GM12878 (cell line): ENCODE data around the gene CDKL1. TPM values are rescaled to one million over a fixed set of nuclear protein-coding genes. Genes with fewer than 3 reads are reported as not detected.
"Not testable (repeated sequence)": the region's sequence is repeated elsewhere in the genome, so short reads cannot be mapped to it uniquely, and the experiment has no call there.

Experiments
- ATAC-seq: fragments of 200-7000 bp; cut with Tn5 transposase; 3 replicates; pipeline ENCODE4 v1.9.1; 2020; ENCODE audit warnings: mild to moderate bottlenecking, moderate library complexity
- BruUV-seq: library from RNA; stranded (reverse); fragments of 400-500 nt; replicated peaks from 2 replicates; lab custom pipeline; 2021; lab: Mats Ljungman, UMichigan
- CTCF ChIA-PET: fragments of 300-600 bp; sonication (Branson Sonifier 250); formaldehyde crosslinking; extraction: SDS; loops from one replicate; lab custom pipeline; 2021; ENCODE audit warnings: inconsistent platforms; lab: Yijun Ruan, JAX
- POLR2A ChIA-PET: fragments of 350-600 bp; formaldehyde crosslinking; extraction: SDS; loops from one replicate; lab custom pipeline; 2021; ENCODE audit warnings: inconsistent platforms; lab: Charles Lee
- RAD21 ChIA-PET: fragments of 300-600 bp; sonication (Branson Sonifier 250); formaldehyde crosslinking; loops from one replicate; lab custom pipeline; 2023; ENCODE audit warnings: antibody characterized with exemption; ENCODE audit not compliant: unreplicated experiment; lab: Charles Lee
- SMC1A ChIA-PET: fragments of 300-600 bp; sonication (Branson Sonifier 250); formaldehyde crosslinking; loops from one replicate; lab custom pipeline; 2023; ENCODE audit not compliant: unreplicated experiment, uncharacterized antibody; lab: Charles Lee
- DNase-seq: peaks from one replicate; pipeline ENCODE4 v3.0.0-alpha.2; 2011; ENCODE audit warnings: low read depth, low spot score
- FAIRE-seq: peaks from 3 replicates; lab custom pipeline; 2011; peaks lifted over from hg19 to GRCh38; lab: Jason Lieb, UNC
- H2AFZ ChIP-seq: 2 replicates; pipeline ENCODE4 v1.6.0; 2011; ENCODE audit warnings: low read depth, low read length, control low read depth; ENCODE audit not compliant: control insufficient read depth
- H3K27ac ChIP-seq: 2 replicates; pipeline ENCODE4 v1.5.1; 2011; ENCODE audit warnings: control low read depth; ENCODE audit not compliant: control insufficient read depth, insufficient read depth
- H3K27me3 ChIP-seq, 2 experiments: replicated peaks in 1 of 2; 2 replicates each; pipeline versions ENCODE4 v1.6.0 to v1.6.1; 2011; ENCODE audit warnings: low read length in 1 of 2; ENCODE audit not compliant: control insufficient read depth in 2 of 2, insufficient read depth in 2 of 2
- H3K36me3 ChIP-seq, 2 experiments: 2 replicates each; pipeline ENCODE4 v1.5.1; 2011; ENCODE audit warnings: low read length in 1 of 2; ENCODE audit not compliant: control insufficient read depth in 2 of 2, insufficient read depth in 2 of 2
- H3K4me1 ChIP-seq: 2 replicates; pipeline ENCODE4 v1.6.1; 2011; ENCODE audit warnings: mild to moderate bottlenecking, low read length, moderate library complexity, mixed read lengths; ENCODE audit not compliant: control insufficient read depth, insufficient read depth
- H3K4me2 ChIP-seq: 2 replicates; pipeline ENCODE4 v1.6.0; 2011; ENCODE audit warnings: control low read depth; ENCODE audit not compliant: control insufficient read depth, insufficient read depth
- H3K4me3 ChIP-seq: fragments of 200-600 bp; sonication (generic); 2 replicates; pipeline ENCODE4 v1.5.1; 2016
- H3K79me2 ChIP-seq: 2 replicates; pipeline ENCODE4 v1.6.0; 2011; ENCODE audit warnings: low read length; ENCODE audit not compliant: control insufficient read depth, insufficient read depth
- H3K9ac ChIP-seq: 2 replicates; pipeline ENCODE4 v1.8.0; 2011; ENCODE audit warnings: low read length, control low read depth, mixed read lengths; ENCODE audit not compliant: control insufficient read depth, insufficient read depth
- H3K9me3 ChIP-seq: replicated peaks from 3 replicates; pipeline ENCODE4 v1.5.1; 2011; ENCODE audit warnings: mild to moderate bottlenecking, low read length; ENCODE audit not compliant: control insufficient read depth, insufficient read depth
- H4K20me1 ChIP-seq: 2 replicates; pipeline ENCODE4 v1.6.0; 2011; ENCODE audit not compliant: control insufficient read depth, insufficient read depth
- BACH1 ChIP-seq: fragments of 450-650 bp; IDR thresholded peaks from 2 replicates; pipeline ENCODE4 v1.6.1; 2017; ENCODE audit warnings: mild to moderate bottlenecking, borderline replicate concordance
- EZH2 ChIP-seq: IDR thresholded peaks from 2 replicates; pipeline ENCODE4 v1.6.1; 2012; ENCODE audit warnings: low read depth, mild to moderate bottlenecking, control low read depth, inconsistent platforms, low read length, borderline replicate concordance; ENCODE audit not compliant: control insufficient read depth
- POU2F2 ChIP-seq: IDR thresholded peaks from 3 replicates; pipeline ENCODE4 v1.6.1; 2011; ENCODE audit warnings: low read depth, mild to moderate bottlenecking, low read length, borderline replicate concordance
- SIX5 ChIP-seq: IDR thresholded peaks from 2 replicates; pipeline ENCODE4 v1.6.1; 2011; ENCODE audit warnings: mild to moderate bottlenecking, low read depth, low read length, moderate library complexity; ENCODE audit not compliant: severe bottlenecking
- WGBS: methylation state at CpG from one replicate; pipeline ENCODE4 v1.1.6; 2016; ENCODE audit warnings: low lambda C conversion rate; ENCODE audit not compliant: insufficient replicate concordance, insufficient coverage; ENCODE audit errors: missing lambda C conversion rate; 5-methylcytosine and 5-hydroxymethylcytosine counted together
- in situ Hi-C: fragments of 300-500 bp; cut with MboI; formaldehyde crosslinking; loops from 9 replicates; pipeline ENCODE4 v1.14.3; 2018; ENCODE audit warnings: mixed read lengths
- intact Hi-C: fragments of 100-400 bp; cut with micrococcal nuclease; formaldehyde crosslinking; loops from one replicate; pipeline ENCODE4 v1.14.2; 2022; ENCODE audit not compliant: unreplicated experiment
- polyA plus RNA-seq, 11 experiments: library from polyadenylated mRNA; depleted of rRNA in 4 of 11; unstranded in 6 of 11; stranded (reverse) in 5 of 11; fragments of >200 nt; fragmentation: Nextera tagmentation in 4 of 11; fragmentation: Illumina TruSeq in 1 of 11; extraction: Ambion mirVana in 4 of 11; extraction: Trizol in 1 of 11; gene quantifications; 1 replicate in 1 of 11; 2 replicates in 10 of 11; pipeline versions ENCODE4 v1.2.1 to v1.2.3, GENCODE V29; 2011 to 2016; ENCODE audit warnings: inconsistent platforms in 2 of 11, missing spikeins in 2 of 11, low read depth in 1 of 11
- total RNA-seq, 4 experiments: library from RNA; depleted of rRNA in 3 of 4; stranded (reverse); fragments of >200 nt in 3 of 4; fragmentation: Illumina TruSeq in 1 of 4; extraction: Trizol in 1 of 4; gene quantifications; 2 replicates each; pipeline versions ENCODE4 v1.2.1 to v1.2.3, GENCODE V29; 2013 to 2021
- TF ChIP-seq, protein P1 (sequence below): fragments of 150-350 bp; IDR thresholded peaks from 2 replicates; pipeline ENCODE4 v1.6.1; 2014; ENCODE audit warnings: mild to moderate bottlenecking, low read depth, low read length
- TF ChIP-seq, protein P2 (sequence below): fragments of 450-650 bp; IDR thresholded peaks from 2 replicates; pipeline ENCODE4 v1.6.1; 2014; ENCODE audit warnings: mild to moderate bottlenecking

The CDKL1 gene
- total and polyA plus RNA-seq, 10 of the 15 experiments (the other 5 are each of a cell fraction or from before 2014, with no cell fraction given), result 9.0 to 19.0 (median 11.1) TPM

DNA sequence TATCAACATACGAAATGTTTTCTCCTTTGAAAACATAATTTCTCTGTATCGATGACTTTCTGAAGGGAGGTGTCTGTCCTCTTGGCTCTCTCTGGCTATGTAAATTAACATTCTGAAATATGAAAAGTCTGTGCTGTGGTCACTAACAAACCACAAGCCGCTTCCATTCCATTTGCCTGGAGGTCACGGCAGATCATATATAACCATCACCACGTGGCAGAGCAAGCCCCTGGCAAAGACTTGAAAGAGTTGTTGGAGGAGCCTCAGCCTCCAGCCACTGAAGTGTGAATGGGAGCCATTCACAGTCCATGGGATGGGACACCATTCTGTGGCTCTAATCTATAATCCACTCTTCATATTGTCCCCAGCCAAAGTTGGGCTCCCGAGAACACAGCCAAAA, 39.6 kb downstream of the CDKL1 start:
- Histone ChIP-seq H3K27me3 (no peaks in the 10 kb centered on the region), H3K27ac (no peak overlapping the region), H4K20me1 (no peaks in the 10 kb centered on the region), H3K4me2 (no peak overlapping the region), H3K4me3 (no peak overlapping the region), H3K4me1 (no peaks in the 10 kb centered on the region), H3K36me3 (peaks cover 0 to 4% of the 10 kb centered on the region in 2 experiments; a peak in 2 of 4 replicates), H3K9ac (no peak overlapping the region), H3K79me2 (no peaks in the 10 kb centered on the region), H2AFZ (no peak overlapping the region), H3K9me3 (no peaks in the 10 kb centered on the region; the same call in 2 of the 3 replicates)
- no TSS peak for BruUV-seq
- ChIA-PET RAD21 (no interaction called here), CTCF (interaction anchor here (1.0 to 2.2 kb wide), 3 partner anchors 9 to 36 kb away, joined by 3 to 6 read pairs (median 6); no protein-coding TSS in a partner anchor), SMC1A (interaction anchor here (1.0 to 1.5 kb wide), 3 partner anchors 9 to 12 kb away, joined by 3 read pairs; no protein-coding TSS in a partner anchor), POLR2A (interaction anchor here (1.2 to 1.9 kb wide), 2 partner anchors 12 to 38 kb away, joined by 3 to 4 read pairs; no protein-coding TSS in a partner anchor)
- WGBS, result 70% methylated on average over 6 of the region's 6 CpGs
- in situ Hi-C loops, result no loop called here
- ATAC-seq, result no peak
- TF ChIP-seq, protein P1, sequence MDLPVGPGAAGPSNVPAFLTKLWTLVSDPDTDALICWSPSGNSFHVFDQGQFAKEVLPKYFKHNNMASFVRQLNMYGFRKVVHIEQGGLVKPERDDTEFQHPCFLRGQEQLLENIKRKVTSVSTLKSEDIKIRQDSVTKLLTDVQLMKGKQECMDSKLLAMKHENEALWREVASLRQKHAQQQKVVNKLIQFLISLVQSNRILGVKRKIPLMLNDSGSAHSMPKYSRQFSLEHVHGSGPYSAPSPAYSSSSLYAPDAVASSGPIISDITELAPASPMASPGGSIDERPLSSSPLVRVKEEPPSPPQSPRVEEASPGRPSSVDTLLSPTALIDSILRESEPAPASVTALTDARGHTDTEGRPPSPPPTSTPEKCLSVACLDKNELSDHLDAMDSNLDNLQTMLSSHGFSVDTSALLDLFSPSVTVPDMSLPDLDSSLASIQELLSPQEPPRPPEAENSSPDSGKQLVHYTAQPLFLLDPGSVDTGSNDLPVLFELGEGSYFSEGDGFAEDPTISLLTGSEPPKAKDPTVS, result no peak
- no peak for TF ChIP-seq BACH1
- no peak for TF ChIP-seq POU2F2
- no peak for TF ChIP-seq SIX5
- TF ChIP-seq EZH2, result no peak
- TF ChIP-seq, protein P2, sequence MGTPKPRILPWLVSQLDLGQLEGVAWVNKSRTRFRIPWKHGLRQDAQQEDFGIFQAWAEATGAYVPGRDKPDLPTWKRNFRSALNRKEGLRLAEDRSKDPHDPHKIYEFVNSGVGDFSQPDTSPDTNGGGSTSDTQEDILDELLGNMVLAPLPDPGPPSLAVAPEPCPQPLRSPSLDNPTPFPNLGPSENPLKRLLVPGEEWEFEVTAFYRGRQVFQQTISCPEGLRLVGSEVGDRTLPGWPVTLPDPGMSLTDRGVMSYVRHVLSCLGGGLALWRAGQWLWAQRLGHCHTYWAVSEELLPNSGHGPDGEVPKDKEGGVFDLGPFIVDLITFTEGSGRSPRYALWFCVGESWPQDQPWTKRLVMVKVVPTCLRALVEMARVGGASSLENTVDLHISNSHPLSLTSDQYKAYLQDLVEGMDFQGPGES, result no peak
- DNase-seq, result no peak
- FAIRE-seq, result no peak
- intact Hi-C loops, result no loop called here

DNA sequence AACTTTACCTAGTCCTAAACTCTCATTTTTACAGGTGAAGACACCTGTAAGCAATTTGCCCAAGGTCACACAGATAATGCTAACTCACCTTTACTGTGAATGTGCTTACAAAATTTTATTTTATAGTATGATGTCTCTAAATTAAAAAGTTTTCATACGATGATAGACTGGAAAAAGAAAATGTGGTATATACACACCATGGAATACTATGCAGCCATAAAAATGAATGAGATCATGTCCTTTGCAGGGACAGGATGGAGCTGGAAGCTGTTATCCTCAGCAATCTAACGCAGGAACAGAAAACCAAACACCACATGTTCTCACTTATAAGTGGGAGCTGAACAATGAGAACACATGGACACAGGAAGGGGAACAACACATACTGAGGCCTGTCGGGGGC, 40.4 kb downstream of the CDKL1 start:
- not testable (repeated sequence) for BruUV-seq

More for the DNA sequence above, 40.4 kb downstream of the CDKL1 start:
- FAIRE-seq, H2AFZ ChIP-seq, in situ Hi-C loops, H4K20me1 ChIP-seq, H3K4me2 ChIP-seq, H3K9me3 ChIP-seq, DNase-seq, H3K36me3 ChIP-seq, H3K4me1 ChIP-seq, H3K79me2 ChIP-seq, intact Hi-C loops, ATAC-seq, H3K9ac ChIP-seq, H3K27ac ChIP-seq, H3K4me3 ChIP-seq, H3K27me3 ChIP-seq: not testable (repeated sequence)
- RAD21 ChIA-PET, result interaction anchor here (1.6 kb wide), 1 partner anchor 13 kb away, joined by 6 read pairs; no protein-coding TSS in a partner anchor
- CTCF ChIA-PET, result interaction anchor here (0.6 to 2.2 kb wide), 5 partner anchors 8 to 504 kb away, joined by 3 to 6 read pairs (median 4); no protein-coding TSS in a partner anchor
- 99% methylated on average over 3 of the region's 3 CpGs for WGBS
- POLR2A ChIA-PET, result interaction anchor here (1.9 kb wide), 1 partner anchor 11 kb away, joined by 4 read pairs; no protein-coding TSS in a partner anchor
- SMC1A ChIA-PET, result interaction anchor here (0.7 to 2.2 kb wide), 5 partner anchors 8 to 99 kb away, joined by 3 to 10 read pairs (median 4); no protein-coding TSS in a partner anchor
